WTC11 (cell line): ENCODE measurements around the gene LOXL3. TPM values are rescaled to one million over a fixed set of nuclear protein-coding genes. Genes with fewer than 3 reads are reported as not detected.

Experiments
- ATAC-seq: fragments of 200-7000 bp; cut with Tn5 transposase; 2 replicates; pipeline ENCODE4 v1.10.0; 2021; ENCODE audit warnings: mild to moderate bottlenecking, moderate library complexity
- CTCF ChIA-PET: fragments of 300-600 bp; sonication (Branson Sonifier 250); formaldehyde crosslinking; loops from one replicate; lab custom pipeline; 2021; ENCODE audit warnings: antibody characterized with exemption; lab: Charles Lee
- POLR2A ChIA-PET: fragments of 350-600 bp; sonication (Branson Sonifier 250); formaldehyde crosslinking; loops from one replicate; lab custom pipeline; 2021; ENCODE audit warnings: antibody characterized with exemption; lab: Charles Lee
- DNase-seq: peaks from one replicate; pipeline ENCODE4 v3.0.0; 2021; ENCODE audit warnings: low spot score
- H3K27ac Mint-ChIP-seq: 2 replicates; pipeline ENCODE4 v1.8.0; 2021; ENCODE audit warnings: mixed read lengths
- H3K27me3 Mint-ChIP-seq: 2 replicates; pipeline ENCODE4 v1.8.0; 2021; ENCODE audit warnings: low read depth, mild to moderate bottlenecking, moderate library complexity, mixed read lengths
- H3K36me3 Mint-ChIP-seq: 2 replicates; pipeline ENCODE4 v1.8.0; 2021; ENCODE audit warnings: mixed read lengths
- H3K4me1 Mint-ChIP-seq: 2 replicates; pipeline ENCODE4 v1.8.0; 2022; ENCODE audit warnings: mixed read lengths
- H3K4me3 Mint-ChIP-seq: 2 replicates; pipeline ENCODE4 v1.8.0; 2021; ENCODE audit warnings: mild to moderate bottlenecking, moderate library complexity, mixed read lengths
- H3K9me3 Mint-ChIP-seq: 2 replicates; pipeline ENCODE4 v1.8.0; 2021; ENCODE audit warnings: mixed read lengths
- ETV6 ChIP-seq: sonication (generic); formaldehyde crosslinking; IDR thresholded peaks from 2 replicates; pipeline ENCODE4 v1.8.1; 2022; ENCODE audit warnings: mild to moderate bottlenecking, missing genetic modification reagents
- HMGA2 ChIP-seq: fragments of 250-450 bp; sonication (Bioruptor Pico); IDR thresholded peaks from 2 replicates; pipeline ENCODE4 v1.4.0; 2021; ENCODE audit warnings: mild to moderate bottlenecking, moderate library complexity
- JUN ChIP-seq: sonication (generic); formaldehyde crosslinking; IDR thresholded peaks from 2 replicates; pipeline ENCODE4 v1.8.0; 2023; ENCODE audit warnings: mild to moderate bottlenecking, missing genetic modification reagents
- NFE2L1 ChIP-seq: sonication (generic); formaldehyde crosslinking; IDR thresholded peaks from 2 replicates; pipeline ENCODE4 v1.8.1; 2023; ENCODE audit warnings: missing genetic modification reagents
- NR2C2 ChIP-seq: sonication (generic); formaldehyde crosslinking; IDR thresholded peaks from 2 replicates; pipeline ENCODE4 v1.8.0; 2022; ENCODE audit warnings: mild to moderate bottlenecking, missing genetic modification reagents
- RELA ChIP-seq: sonication (generic); formaldehyde crosslinking; IDR thresholded peaks from 2 replicates; pipeline ENCODE4 v1.8.1; 2022; ENCODE audit warnings: missing genetic modification reagents, mild to moderate bottlenecking, borderline replicate concordance
- SMAD4 ChIP-seq: sonication (generic); formaldehyde crosslinking; IDR thresholded peaks from 2 replicates; pipeline ENCODE4 v1.8.0; 2022; ENCODE audit warnings: mild to moderate bottlenecking, missing genetic modification reagents
- TEAD1 ChIP-seq: sonication (generic); formaldehyde crosslinking; IDR thresholded peaks from 2 replicates; pipeline ENCODE4 v1.8.0; 2022; ENCODE audit warnings: mild to moderate bottlenecking, missing genetic modification reagents
- ZBTB21 ChIP-seq: sonication (generic); formaldehyde crosslinking; IDR thresholded peaks from 2 replicates; pipeline ENCODE4 v1.8.1; 2023; ENCODE audit warnings: mild to moderate bottlenecking, missing genetic modification reagents, borderline replicate concordance
- ZNF219 ChIP-seq: sonication (generic); formaldehyde crosslinking; IDR thresholded peaks from 2 replicates; pipeline ENCODE4 v1.8.0; 2023; ENCODE audit warnings: missing genetic modification reagents, mild to moderate bottlenecking, borderline replicate concordance
- ZNF317 ChIP-seq: sonication (generic); formaldehyde crosslinking; IDR thresholded peaks from 2 replicates; pipeline ENCODE4 v1.8.1; 2023; ENCODE audit warnings: low read depth, mild to moderate bottlenecking, moderate library complexity, missing genetic modification reagents, borderline replicate concordance
- total RNA-seq: library from RNA; stranded (reverse); gene quantifications from 3 replicates; pipeline ENCODE4 v1.2.3, GENCODE V29; 2021
- TF ChIP-seq, protein P1 (sequence below): fragments of 250-450 bp; sonication (Bioruptor Pico); IDR thresholded peaks from 2 replicates; pipeline ENCODE4 v1.9.0; 2021; ENCODE audit warnings: mild to moderate bottlenecking
- TF ChIP-seq, protein P2 (sequence below): sonication (generic); formaldehyde crosslinking; IDR thresholded peaks from 2 replicates; pipeline ENCODE4 v1.8.1; 2022; ENCODE audit warnings: low read depth, missing genetic modification reagents, borderline replicate concordance
- TF ChIP-seq, protein P3 (sequence below): sonication (generic); formaldehyde crosslinking; IDR thresholded peaks from 2 replicates; pipeline ENCODE4 v1.8.0; 2023; ENCODE audit warnings: mild to moderate bottlenecking, missing genetic modification reagents
- TF ChIP-seq, protein P4 (sequence below): fragments of 250-450 bp; sonication (Bioruptor Pico); IDR thresholded peaks from 2 replicates; pipeline ENCODE4 v1.8.0; 2021; ENCODE audit warnings: mild to moderate bottlenecking
- TF ChIP-seq, protein P5 (sequence below): sonication (generic); formaldehyde crosslinking; IDR thresholded peaks from 2 replicates; pipeline ENCODE4 v1.8.1; 2022; ENCODE audit warnings: low read depth, mild to moderate bottlenecking, moderate library complexity, missing genetic modification reagents, borderline replicate concordance
- TF ChIP-seq, protein P6 (sequence below): sonication (generic); formaldehyde crosslinking; IDR thresholded peaks from 2 replicates; pipeline ENCODE4 v1.8.1; 2022; ENCODE audit warnings: mild to moderate bottlenecking, moderate library complexity, missing genetic modification reagents
- TF ChIP-seq, protein P7 (sequence below): sonication (generic); formaldehyde crosslinking; IDR thresholded peaks from 2 replicates; pipeline ENCODE4 v1.8.0; 2022; ENCODE audit warnings: missing genetic modification reagents
- TF ChIP-seq, protein P8 (sequence below): sonication (generic); formaldehyde crosslinking; IDR thresholded peaks from 2 replicates; pipeline ENCODE4 v1.8.0; 2023; ENCODE audit warnings: missing genetic modification reagents, mild to moderate bottlenecking, borderline replicate concordance

Gene LOXL3
- total RNA-seq, 1 experiment from 2014 or later = 21.1 TPM

DNA sequence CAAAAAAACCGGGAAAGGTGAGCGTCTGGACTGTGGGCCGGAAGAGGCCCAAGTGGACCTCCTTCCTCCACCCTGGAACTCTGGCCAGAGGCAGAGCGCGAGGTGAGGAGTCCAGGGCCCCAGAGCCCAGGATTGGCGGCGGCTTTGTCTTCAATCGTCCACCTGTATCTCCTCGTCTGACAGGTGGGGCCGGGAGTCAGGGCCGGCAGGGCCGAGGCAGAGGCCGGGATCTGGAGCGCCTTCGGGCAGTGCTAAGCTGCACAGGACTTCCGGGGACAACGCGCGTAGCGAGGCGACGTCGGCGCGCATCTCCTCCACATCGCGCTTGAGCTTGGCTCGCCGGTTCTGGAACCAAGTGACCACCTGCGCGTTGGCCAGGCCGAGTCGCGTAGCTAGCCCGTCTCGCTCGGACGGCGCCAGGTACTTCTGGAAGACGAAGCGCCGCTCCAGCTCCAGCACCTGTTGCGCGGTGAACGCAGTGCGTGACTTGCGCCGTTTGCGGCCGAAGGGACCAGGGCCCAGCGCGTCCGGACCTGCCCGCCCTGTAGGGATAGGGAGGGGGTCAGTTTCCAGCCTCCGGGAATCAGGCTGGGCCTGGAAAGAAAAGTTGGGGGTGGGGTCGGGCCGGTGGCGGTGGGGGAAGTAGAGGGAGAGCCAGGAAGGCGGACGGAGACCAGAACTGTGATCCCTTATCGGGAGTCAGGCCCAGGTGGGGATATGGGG is 55.8 kb downstream of the LOXL3 start:
- peak; percentile 71 for DNase-seq
- ChIA-PET POLR2A (interaction anchor here (1.0 to 1.5 kb wide), 2 partner anchors 15 to 18 kb away, joined by 3 to 4 read pairs; partner anchors contain the start of genes CCDC142 and TTC31), CTCF (interaction anchor here (0.8 to 4.1 kb wide), 6 partner anchors 8 to 149 kb away, joined by 3 to 18 read pairs (median 3); partner anchors contain the start of genes CCDC142, TTC31 and WBP1)
- Mint-ChIP-seq H3K36me3 (peaks cover 12% of the 10 kb centered on the region), H3K27ac (no peak overlapping the region), H3K27me3 (peaks cover 88% of the 10 kb centered on the region), H3K4me1 (peaks cover 43% of the 10 kb centered on the region), H3K9me3 (no peaks in the 10 kb centered on the region), H3K4me3 (peak overlapping the region; percentile 79)
- ATAC-seq = peak; percentile 13
- TF ChIP-seq NR2C2 (CRISPR knock-in tag) (no peak), JUN (0 out of 2 replicates have a peak, but pooled peaks have one; percentile 36), HMGA2 (no peak), ZNF219 (CRISPR knock-in tag) (no peak), SMAD4 (no peak), TEAD1 (0 out of 2 replicates have a peak, but pooled peaks have one; percentile 60), RELA (CRISPR knock-in tag) (no peak), ZNF317 (CRISPR knock-in tag) (no peak; the same call in 1 of the 2 replicates), ETV6 (CRISPR knock-in tag) (peak; percentile 67; the same call in 1 of the 2 replicates), ZBTB21 (CRISPR knock-in tag) (peak; percentile 78; the same call in 1 of the 2 replicates), NFE2L1 (CRISPR knock-in tag) (peak; percentile 80; the same call in 1 of the 2 replicates)
- TF ChIP-seq, protein P1, sequence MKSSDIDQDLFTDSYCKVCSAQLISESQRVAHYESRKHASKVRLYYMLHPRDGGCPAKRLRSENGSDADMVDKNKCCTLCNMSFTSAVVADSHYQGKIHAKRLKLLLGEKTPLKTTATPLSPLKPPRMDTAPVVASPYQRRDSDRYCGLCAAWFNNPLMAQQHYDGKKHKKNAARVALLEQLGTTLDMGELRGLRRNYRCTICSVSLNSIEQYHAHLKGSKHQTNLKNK = no peak
- TF ChIP-seq, protein P2, sequence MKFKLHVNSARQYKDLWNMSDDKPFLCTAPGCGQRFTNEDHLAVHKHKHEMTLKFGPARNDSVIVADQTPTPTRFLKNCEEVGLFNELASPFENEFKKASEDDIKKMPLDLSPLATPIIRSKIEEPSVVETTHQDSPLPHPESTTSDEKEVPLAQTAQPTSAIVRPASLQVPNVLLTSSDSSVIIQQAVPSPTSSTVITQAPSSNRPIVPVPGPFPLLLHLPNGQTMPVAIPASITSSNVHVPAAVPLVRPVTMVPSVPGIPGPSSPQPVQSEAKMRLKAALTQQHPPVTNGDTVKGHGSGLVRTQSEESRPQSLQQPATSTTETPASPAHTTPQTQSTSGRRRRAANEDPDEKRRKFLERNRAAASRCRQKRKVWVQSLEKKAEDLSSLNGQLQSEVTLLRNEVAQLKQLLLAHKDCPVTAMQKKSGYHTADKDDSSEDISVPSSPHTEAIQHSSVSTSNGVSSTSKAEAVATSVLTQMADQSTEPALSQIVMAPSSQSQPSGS (CRISPR knock-in tag) = no peak
- TF ChIP-seq, protein P3, sequence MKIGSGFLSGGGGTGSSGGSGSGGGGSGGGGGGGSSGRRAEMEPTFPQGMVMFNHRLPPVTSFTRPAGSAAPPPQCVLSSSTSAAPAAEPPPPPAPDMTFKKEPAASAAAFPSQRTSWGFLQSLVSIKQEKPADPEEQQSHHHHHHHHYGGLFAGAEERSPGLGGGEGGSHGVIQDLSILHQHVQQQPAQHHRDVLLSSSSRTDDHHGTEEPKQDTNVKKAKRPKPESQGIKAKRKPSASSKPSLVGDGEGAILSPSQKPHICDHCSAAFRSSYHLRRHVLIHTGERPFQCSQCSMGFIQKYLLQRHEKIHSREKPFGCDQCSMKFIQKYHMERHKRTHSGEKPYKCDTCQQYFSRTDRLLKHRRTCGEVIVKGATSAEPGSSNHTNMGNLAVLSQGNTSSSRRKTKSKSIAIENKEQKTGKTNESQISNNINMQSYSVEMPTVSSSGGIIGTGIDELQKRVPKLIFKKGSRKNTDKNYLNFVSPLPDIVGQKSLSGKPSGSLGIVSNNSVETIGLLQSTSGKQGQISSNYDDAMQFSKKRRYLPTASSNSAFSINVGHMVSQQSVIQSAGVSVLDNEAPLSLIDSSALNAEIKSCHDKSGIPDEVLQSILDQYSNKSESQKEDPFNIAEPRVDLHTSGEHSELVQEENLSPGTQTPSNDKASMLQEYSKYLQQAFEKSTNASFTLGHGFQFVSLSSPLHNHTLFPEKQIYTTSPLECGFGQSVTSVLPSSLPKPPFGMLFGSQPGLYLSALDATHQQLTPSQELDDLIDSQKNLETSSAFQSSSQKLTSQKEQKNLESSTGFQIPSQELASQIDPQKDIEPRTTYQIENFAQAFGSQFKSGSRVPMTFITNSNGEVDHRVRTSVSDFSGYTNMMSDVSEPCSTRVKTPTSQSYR = no peak; the same call in 1 of the 2 replicates
- TF ChIP-seq, protein P4, sequence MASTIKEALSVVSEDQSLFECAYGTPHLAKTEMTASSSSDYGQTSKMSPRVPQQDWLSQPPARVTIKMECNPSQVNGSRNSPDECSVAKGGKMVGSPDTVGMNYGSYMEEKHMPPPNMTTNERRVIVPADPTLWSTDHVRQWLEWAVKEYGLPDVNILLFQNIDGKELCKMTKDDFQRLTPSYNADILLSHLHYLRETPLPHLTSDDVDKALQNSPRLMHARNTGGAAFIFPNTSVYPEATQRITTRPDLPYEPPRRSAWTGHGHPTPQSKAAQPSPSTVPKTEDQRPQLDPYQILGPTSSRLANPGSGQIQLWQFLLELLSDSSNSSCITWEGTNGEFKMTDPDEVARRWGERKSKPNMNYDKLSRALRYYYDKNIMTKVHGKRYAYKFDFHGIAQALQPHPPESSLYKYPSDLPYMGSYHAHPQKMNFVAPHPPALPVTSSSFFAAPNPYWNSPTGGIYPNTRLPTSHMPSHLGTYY (CRISPR knock-in tag) = no peak
- TF ChIP-seq, protein P5, sequence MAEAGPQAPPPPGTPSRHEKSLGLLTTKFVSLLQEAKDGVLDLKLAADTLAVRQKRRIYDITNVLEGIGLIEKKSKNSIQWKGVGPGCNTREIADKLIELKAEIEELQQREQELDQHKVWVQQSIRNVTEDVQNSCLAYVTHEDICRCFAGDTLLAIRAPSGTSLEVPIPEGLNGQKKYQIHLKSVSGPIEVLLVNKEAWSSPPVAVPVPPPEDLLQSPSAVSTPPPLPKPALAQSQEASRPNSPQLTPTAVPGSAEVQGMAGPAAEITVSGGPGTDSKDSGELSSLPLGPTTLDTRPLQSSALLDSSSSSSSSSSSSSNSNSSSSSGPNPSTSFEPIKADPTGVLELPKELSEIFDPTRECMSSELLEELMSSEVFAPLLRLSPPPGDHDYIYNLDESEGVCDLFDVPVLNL (CRISPR knock-in tag) = 0 out of 2 replicates have a peak, but pooled peaks have one; percentile 36
- TF ChIP-seq, protein P6, sequence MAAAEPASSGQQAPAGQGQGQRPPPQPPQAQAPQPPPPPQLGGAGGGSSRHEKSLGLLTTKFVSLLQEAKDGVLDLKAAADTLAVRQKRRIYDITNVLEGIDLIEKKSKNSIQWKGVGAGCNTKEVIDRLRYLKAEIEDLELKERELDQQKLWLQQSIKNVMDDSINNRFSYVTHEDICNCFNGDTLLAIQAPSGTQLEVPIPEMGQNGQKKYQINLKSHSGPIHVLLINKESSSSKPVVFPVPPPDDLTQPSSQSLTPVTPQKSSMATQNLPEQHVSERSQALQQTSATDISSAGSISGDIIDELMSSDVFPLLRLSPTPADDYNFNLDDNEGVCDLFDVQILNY (CRISPR knock-in tag) = 0 out of 2 replicates have a peak, but pooled peaks have one; percentile 36
- TF ChIP-seq, protein P7, sequence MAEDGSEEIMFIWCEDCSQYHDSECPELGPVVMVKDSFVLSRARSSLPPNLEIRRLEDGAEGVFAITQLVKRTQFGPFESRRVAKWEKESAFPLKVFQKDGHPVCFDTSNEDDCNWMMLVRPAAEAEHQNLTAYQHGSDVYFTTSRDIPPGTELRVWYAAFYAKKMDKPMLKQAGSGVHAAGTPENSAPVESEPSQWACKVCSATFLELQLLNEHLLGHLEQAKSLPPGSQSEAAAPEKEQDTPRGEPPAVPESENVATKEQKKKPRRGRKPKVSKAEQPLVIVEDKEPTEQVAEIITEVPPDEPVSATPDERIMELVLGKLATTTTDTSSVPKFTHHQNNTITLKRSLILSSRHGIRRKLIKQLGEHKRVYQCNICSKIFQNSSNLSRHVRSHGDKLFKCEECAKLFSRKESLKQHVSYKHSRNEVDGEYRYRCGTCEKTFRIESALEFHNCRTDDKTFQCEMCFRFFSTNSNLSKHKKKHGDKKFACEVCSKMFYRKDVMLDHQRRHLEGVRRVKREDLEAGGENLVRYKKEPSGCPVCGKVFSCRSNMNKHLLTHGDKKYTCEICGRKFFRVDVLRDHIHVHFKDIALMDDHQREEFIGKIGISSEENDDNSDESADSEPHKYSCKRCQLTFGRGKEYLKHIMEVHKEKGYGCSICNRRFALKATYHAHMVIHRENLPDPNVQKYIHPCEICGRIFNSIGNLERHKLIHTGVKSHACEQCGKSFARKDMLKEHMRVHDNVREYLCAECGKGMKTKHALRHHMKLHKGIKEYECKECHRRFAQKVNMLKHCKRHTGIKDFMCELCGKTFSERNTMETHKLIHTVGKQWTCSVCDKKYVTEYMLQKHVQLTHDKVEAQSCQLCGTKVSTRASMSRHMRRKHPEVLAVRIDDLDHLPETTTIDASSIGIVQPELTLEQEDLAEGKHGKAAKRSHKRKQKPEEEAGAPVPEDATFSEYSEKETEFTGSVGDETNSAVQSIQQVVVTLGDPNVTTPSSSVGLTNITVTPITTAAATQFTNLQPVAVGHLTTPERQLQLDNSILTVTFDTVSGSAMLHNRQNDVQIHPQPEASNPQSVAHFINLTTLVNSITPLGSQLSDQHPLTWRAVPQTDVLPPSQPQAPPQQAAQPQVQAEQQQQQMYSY (CRISPR knock-in tag) = 0 out of 2 replicates have a peak, but pooled peaks have one; percentile 20
- TF ChIP-seq, protein P8, sequence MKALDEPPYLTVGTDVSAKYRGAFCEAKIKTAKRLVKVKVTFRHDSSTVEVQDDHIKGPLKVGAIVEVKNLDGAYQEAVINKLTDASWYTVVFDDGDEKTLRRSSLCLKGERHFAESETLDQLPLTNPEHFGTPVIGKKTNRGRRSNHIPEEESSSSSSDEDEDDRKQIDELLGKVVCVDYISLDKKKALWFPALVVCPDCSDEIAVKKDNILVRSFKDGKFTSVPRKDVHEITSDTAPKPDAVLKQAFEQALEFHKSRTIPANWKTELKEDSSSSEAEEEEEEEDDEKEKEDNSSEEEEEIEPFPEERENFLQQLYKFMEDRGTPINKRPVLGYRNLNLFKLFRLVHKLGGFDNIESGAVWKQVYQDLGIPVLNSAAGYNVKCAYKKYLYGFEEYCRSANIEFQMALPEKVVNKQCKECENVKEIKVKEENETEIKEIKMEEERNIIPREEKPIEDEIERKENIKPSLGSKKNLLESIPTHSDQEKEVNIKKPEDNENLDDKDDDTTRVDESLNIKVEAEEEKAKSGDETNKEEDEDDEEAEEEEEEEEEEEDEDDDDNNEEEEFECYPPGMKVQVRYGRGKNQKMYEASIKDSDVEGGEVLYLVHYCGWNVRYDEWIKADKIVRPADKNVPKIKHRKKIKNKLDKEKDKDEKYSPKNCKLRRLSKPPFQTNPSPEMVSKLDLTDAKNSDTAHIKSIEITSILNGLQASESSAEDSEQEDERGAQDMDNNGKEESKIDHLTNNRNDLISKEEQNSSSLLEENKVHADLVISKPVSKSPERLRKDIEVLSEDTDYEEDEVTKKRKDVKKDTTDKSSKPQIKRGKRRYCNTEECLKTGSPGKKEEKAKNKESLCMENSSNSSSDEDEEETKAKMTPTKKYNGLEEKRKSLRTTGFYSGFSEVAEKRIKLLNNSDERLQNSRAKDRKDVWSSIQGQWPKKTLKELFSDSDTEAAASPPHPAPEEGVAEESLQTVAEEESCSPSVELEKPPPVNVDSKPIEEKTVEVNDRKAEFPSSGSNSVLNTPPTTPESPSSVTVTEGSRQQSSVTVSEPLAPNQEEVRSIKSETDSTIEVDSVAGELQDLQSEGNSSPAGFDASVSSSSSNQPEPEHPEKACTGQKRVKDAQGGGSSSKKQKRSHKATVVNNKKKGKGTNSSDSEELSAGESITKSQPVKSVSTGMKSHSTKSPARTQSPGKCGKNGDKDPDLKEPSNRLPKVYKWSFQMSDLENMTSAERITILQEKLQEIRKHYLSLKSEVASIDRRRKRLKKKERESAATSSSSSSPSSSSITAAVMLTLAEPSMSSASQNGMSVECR (CRISPR knock-in tag) = peak; percentile 66; the same call in 1 of the 2 replicates
